ENCODE results near the gene UBXN2A.
"Not testable (repeated sequence)": the region's sequence is repeated elsewhere in the genome, so short reads cannot be mapped to it uniquely, and the experiment has no call there.

UBXN2A gene

DNA sequence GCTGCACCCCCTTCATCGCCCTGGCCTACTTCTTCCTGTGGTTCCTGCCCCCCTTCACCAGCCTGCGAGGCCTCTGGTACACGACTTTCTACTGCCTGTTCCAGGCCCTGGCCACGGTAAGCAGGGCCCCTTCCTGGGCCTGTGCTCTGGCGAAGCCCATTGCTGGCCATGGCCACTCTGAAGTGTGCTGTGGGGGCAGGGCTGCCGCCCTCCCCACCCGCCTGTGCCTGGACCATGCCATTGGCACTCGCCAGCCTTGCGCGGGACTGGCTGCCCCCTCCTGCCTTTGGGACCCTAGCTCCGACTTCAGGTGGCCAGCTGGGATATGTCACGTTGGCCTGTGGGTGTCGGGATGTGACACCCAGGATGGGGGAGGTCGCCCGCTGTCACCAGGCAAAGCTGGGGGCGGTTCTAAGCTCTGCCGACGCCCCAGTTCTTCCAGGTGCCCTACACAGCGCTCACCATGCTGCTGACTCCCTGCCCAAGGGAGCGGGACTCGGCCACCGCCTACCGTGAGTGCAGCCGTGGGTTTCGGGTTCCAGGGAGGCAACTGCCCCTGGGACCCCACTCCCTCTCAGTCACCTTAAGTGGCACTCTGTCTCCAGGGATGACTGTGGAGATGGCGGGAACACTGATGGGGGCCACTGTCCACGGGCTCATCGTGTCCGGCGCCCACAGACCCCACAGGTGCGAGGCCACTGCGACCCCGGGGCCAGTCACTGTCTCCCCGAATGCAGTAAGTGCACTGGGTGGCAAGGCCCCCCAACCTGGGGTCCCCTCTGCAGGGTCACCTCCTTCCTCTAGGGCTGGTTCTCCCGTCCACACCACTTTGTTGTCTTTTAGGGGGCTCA is 76.8 kb downstream of the UBXN2A start:
- no peak overlapping the region for H3K27ac Mint-ChIP-seq
- H3K36me3 Mint-ChIP-seq, result no peaks in the 10 kb centered on the region
- DNase-seq (ENCODE audit: low spot score in 2 of 2), result no peak
- no peak overlapping the region for H3K4me3 Mint-ChIP-seq
- H3K4me1 Mint-ChIP-seq, result no peaks in the 10 kb centered on the region
- no peaks in the 10 kb centered on the region for H3K9me3 Mint-ChIP-seq
- no peak for ATAC-seq

DNA sequence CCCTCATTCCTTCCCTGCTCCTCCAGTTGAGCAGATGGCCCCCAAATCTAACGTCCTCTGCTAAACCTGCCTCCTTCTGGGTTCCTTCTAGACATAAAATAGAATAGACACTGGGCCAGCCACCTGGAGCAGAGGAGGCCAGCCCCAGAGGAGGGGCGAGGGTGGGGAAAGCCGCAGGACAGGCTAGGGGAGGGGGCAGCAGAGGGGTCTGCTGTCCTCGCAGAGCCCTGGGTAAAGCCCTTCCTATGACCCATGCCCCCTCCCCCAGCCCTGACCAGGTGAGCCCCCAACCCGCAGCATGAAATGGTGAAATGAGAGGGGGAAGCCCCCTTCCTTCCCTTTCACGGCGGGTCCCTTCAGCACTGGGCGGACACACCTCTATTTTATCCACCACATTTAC is 77.4 kb downstream of the UBXN2A start:
- H3K9me3 Mint-ChIP-seq, result no peaks in the 10 kb centered on the region
- ATAC-seq (no peak), DNase-seq (ENCODE audit: low spot score in 2 of 2) (no peak)
- H3K4me1 Mint-ChIP-seq, result no peaks in the 10 kb centered on the region
- H3K4me3 Mint-ChIP-seq, result no peak overlapping the region
- no peak overlapping the region for H3K27ac Mint-ChIP-seq
- H3K36me3 Mint-ChIP-seq, result no peaks in the 10 kb centered on the region

DNA sequence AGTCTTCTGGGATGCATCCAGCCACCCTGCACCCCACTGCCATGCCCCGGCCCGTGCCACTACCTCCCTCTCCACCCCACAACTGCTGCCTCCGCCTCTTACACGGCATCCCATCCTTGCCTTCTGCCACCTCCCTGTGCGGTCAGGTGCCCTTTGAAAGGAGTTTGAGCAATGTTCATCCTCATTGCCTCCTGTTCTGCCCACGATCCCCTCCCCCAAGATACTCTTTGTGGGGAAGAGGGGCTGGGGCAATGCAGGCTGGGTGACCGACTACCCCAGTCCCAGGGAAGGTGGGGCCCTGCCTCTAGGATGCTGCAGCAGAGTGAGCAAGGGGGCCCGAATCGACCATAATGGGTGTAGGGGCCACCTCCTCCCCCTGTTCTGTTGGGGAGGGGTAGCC is 78.0 kb downstream of the UBXN2A start:
- Mint-ChIP-seq H3K9me3 (no peaks in the 10 kb centered on the region), H3K4me1 (no peaks in the 10 kb centered on the region), H3K36me3 (no peaks in the 10 kb centered on the region), H3K27ac (no peak overlapping the region), H3K4me3 (no peak overlapping the region)
- ATAC-seq, result no peak
- no peak for DNase-seq (ENCODE audit: low spot score in 2 of 2)

DNA sequence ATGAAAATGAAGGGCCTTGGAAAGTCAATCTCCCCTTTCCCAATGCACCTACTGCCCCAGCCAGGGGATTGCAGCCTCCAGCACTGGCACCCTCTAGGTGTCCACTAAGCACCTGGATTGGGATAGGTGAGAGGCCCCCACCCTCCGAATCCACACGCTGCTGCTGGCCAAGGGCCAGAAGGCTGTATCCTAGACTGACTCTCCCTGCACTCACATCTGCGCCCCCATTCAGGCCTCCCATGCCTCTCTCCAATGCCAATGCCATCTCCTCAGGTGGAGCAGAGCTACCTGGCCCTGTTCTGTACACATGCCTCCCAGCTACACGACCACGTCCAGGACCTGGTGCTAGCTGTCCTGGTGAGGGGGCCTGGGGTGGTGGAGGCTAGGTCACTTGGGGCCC is 79.5 kb downstream of the UBXN2A start:
- H3K4me3 Mint-ChIP-seq, result no peak overlapping the region
- peaks cover 5% of the 10 kb centered on the region for H3K4me1 Mint-ChIP-seq
- no peak for DNase-seq (ENCODE audit: low spot score in 2 of 2)
- H3K9me3 Mint-ChIP-seq, result no peaks in the 10 kb centered on the region
- no peak for ATAC-seq
- H3K36me3 Mint-ChIP-seq, result peaks cover 2% of the 10 kb centered on the region
- no peak overlapping the region for H3K27ac Mint-ChIP-seq

DNA sequence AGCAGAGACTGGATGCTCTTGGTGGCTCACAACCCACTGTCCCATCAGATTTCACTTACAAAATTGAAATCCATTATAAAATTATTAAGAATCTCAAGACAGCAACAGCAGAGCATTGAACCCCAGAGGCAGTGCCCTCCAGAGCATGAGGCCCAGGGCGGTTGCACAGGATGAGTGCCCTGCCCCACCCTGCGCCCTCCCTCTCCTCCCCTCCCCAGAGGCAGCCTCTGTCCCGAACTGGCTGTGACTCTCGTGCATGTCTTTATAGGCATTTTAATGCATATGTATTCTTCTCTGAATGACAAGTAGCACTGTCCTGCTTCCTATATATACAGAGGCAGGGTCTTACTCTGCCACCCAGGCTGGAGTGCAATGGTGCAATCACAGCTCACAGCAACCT is 80.0 kb downstream of the UBXN2A start:
- H3K27ac Mint-ChIP-seq, result no peak overlapping the region
- peaks cover 9% of the 10 kb centered on the region for H3K4me1 Mint-ChIP-seq
- H3K36me3 Mint-ChIP-seq, result peaks cover 7% of the 10 kb centered on the region
- no peaks in the 10 kb centered on the region for H3K9me3 Mint-ChIP-seq
- DNase-seq (ENCODE audit: low spot score in 2 of 2) (no peak), ATAC-seq (no peak)
- H3K4me3 Mint-ChIP-seq, result no peak overlapping the region

DNA sequence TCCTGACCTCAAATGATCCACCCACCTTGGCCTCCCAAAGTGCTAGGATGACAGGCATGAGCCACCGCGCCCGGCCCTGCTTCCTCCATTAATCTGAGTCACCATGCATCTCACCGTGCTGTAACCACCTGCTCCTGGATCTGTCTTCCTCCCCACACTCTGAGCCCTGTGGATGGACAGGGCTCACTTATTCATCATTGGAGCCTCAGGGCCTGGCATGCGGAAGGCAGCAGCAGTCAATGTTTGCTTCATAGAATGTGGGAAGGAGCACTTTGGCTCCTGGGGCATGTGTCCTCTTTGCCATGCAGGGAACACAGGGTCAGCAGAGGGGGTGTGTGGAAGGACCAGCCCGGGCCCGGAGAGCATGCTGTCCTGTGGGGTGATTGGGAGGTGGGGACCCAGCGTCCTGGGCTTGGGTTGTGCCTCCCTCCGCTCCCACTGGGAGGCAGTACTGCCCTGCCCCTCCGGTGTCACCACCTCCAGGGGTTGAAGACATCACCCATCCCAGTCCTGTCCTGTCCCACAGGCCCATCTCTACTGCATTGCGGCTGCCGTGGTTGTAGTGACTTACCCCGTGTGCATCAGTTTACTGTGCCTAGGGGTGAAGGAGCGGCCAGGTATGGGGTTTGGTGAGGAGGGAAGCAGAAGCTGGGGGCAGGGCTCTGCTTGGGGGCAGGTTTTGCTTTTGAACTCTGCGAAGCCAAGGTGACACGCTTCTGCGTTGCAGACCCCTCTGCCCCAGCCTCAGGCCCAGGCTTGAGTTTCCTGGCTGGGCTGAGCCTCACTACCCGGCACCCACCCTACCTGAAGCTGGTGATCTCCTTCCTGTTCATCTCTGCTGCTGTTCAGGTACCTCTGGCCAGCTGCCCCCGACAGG is 81.1 kb downstream of the UBXN2A start:
- no peak for DNase-seq (ENCODE audit: low spot score in 2 of 2)
- peaks cover 8% of the 10 kb centered on the region for H3K36me3 Mint-ChIP-seq
- no peak overlapping the region for H3K27ac Mint-ChIP-seq
- ATAC-seq, result peak; percentile 62
- H3K4me3 Mint-ChIP-seq, result no peak overlapping the region
- H3K9me3 Mint-ChIP-seq, result no peaks in the 10 kb centered on the region
- H3K4me1 Mint-ChIP-seq, result peaks cover 9% of the 10 kb centered on the region

DNA sequence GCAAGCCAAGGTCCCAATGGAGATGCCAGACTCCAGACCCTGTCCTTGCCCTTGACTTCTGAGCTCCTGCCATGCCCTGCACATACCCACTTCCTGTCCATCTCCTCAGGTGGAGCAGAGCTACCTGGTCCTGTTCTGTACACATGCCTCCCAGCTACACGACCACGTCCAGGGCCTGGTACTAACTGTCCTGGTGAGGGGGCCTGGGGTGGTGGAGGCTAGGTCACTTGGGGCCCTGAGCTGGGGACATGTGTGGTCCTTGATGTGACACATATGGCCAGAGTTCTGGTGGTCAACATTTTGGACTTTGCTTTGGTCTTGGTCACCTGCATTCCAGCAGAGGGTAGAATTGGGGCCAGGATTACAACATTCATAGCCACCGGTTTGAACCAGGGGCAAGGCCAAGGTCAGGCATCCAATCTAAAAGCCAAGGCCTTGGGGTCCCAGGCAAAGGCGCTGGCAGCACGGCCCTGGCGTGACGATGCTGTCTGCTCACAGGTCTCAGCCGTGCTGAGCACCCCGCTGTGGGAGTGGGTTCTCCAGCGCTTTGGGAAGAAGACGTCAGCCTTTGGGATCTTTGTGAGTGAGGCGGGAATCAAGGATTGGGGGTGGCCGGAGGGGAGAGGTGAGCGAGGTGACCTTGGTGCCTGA is 82.2 kb downstream of the UBXN2A start:
- Mint-ChIP-seq H3K4me3 (no peak overlapping the region), H3K27ac (peak overlapping the region; percentile 50), H3K9me3 (no peaks in the 10 kb centered on the region), H3K4me1 (peaks cover 9% of the 10 kb centered on the region), H3K36me3 (peaks cover 17% of the 10 kb centered on the region)
- no peak for ATAC-seq
- DNase-seq (ENCODE audit: low spot score in 2 of 2), result no peak

DNA sequence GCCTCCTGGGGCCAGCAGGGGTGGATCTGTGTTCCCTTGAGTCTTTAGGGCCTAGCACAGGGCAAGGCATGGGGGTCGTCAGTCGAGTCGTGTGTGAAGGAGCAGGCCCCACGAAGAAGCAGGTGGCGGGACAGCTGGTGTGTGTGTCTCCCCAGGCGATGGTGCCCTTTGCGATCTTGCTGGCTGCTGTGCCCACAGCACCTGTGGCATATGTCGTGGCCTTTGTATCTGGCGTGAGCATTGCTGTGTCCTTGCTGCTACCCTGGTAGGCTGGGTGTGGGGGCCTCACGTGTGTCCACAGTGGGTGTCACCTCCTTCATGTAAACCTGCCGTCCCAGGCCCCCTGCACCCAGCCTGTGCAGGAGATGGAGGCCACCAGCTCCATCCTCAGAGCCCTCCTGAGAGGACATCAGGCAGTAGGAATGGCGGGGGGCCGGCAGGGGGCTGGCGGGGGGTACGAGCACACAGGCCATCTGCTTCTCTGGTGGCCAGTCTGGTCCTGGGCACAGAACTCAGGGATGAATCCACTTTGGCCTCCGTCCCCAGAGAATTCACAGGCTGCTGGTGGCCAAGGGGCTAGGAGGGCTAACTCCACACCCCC is 82.8 kb downstream of the UBXN2A start:
- Mint-ChIP-seq H3K27ac (no peak overlapping the region), H3K9me3 (no peaks in the 10 kb centered on the region), H3K4me1 (peaks cover 9% of the 10 kb centered on the region), H3K36me3 (peaks cover 23% of the 10 kb centered on the region), H3K4me3 (no peak overlapping the region)
- ATAC-seq (no peak), DNase-seq (ENCODE audit: low spot score in 2 of 2) (no peak)

DNA sequence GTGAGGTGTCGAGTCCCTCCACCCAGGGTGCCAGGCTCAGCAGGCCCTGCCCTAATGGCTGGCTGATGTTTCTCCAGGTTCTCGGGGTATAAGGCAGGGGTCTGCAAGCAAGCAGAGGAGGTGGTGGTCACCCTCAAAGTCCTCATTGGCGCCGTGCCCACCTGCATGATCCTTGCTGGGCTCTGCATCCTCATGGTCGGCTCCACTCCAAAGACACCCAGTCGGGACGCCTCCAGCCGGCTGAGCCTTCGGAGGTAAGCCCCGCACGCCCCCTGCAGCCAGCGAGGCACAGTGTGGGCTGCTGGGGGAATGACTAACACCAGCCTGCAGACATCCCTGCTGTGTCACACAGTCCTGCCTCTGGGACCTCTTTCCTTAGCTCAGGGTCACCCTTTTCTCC is 83.8 kb downstream of the UBXN2A start:
- no peak overlapping the region for H3K4me3 Mint-ChIP-seq
- DNase-seq (ENCODE audit: low spot score in 2 of 2) (no peak), ATAC-seq (no peak)
- H3K4me1 Mint-ChIP-seq, result peaks cover 9% of the 10 kb centered on the region
- peaks cover 33% of the 10 kb centered on the region for H3K36me3 Mint-ChIP-seq
- H3K27ac Mint-ChIP-seq, result peak overlapping the region; percentile 7
- no peaks in the 10 kb centered on the region for H3K9me3 Mint-ChIP-seq

DNA sequence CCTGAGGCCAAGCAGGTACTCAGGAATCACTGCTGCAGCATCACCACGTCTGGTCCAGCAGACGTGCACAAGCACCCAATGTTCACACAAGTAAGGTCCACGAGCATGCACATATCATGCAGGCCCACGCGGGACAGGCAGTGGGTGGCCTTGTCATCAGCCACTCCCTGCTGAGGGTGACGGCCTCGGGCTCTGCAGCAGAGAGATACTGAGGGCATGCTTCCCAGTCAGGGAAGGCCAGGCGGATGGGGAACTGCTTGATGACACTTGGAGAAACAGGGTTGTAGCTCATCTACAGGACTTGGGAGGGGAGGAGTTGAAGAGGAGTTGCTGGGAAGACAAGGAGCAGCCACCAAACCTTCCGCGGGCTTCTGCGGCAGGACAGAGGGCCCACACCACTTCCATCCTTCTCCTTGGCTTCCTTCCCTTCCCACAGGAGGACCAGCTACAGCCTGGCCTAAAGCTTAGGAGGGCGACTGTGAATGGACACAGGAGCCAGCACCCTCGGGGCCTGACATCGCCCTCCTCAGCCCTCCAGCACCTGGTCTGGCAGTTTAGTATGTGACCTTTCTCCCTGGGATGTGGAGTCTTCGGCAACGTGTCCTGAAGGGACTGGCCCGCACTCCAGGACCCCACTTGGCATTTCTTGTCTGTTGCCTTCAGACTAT is 84.9 kb downstream of the UBXN2A start:
- Mint-ChIP-seq H3K36me3 (peaks cover 44% of the 10 kb centered on the region), H3K4me1 (peaks cover 9% of the 10 kb centered on the region), H3K4me3 (no peak overlapping the region), H3K27ac (peak overlapping the region; percentile 7), H3K9me3 (no peaks in the 10 kb centered on the region)
- ATAC-seq, result no peak
- no peak for DNase-seq (ENCODE audit: low spot score in 2 of 2)

DNA sequence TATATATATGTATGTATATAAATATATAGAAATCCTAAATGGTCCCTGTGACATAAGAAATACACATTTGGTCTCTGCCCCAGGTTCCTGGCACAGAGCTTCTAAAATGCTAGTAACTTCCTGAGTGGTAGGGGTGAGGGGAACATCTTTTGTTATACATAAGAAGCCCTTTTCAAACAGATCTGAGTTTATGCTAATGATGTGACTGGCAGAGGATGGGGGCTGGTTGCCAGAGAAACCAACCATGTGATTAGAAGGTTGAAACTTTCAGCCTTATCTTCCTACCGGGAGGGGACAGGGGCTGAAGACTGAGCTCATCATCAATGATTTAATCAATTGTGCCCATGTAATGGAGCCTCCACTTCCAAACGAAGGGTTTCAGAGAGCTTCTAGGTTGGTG is 86.0 kb downstream of the UBXN2A start:
- no peaks in the 10 kb centered on the region for H3K9me3 Mint-ChIP-seq
- ATAC-seq (no peak), DNase-seq (ENCODE audit: low spot score in 2 of 2) (no peak)
- H3K27ac Mint-ChIP-seq, result no peak overlapping the region
- no peak overlapping the region for H3K4me3 Mint-ChIP-seq
- H3K36me3 Mint-ChIP-seq, result peaks cover 55% of the 10 kb centered on the region
- H3K4me1 Mint-ChIP-seq, result peaks cover 9% of the 10 kb centered on the region

DNA sequence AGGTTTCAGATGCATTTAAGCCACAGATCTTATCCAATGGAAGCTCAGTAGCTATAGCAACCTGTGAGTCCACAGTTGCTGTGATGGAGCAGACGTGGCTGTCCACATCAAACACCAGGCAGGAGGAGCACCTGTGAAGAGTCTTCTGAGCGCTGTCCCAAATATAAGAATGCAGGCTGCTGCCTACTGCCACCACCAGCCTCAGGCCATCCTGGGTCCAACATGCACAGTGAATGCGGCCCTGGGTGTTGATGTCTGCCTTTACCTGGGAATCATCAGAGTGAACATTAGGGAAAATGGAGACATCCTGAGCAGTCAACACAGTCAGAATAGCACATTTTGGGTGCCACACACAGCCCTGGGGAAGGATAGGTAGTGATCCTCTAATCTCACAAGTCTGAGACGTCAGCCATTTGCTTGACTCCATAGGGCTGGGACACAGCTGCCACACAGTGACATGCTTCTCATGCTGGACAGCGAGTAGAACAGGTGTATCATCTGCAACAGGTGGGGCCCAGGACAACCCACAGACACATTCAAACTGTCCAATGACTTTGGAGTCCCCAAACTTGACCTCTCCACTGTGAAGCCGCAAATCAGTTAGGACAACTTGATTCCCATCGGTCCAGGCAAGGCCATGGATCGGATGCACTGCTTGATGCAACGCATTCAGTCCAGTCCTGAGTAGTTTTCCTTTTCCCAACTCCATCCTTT is 98.7 kb downstream of the UBXN2A start:
- ATAC-seq, result no peak
- no peak overlapping the region for H3K4me3 Mint-ChIP-seq
- no peak overlapping the region for H3K27ac Mint-ChIP-seq

DNA sequence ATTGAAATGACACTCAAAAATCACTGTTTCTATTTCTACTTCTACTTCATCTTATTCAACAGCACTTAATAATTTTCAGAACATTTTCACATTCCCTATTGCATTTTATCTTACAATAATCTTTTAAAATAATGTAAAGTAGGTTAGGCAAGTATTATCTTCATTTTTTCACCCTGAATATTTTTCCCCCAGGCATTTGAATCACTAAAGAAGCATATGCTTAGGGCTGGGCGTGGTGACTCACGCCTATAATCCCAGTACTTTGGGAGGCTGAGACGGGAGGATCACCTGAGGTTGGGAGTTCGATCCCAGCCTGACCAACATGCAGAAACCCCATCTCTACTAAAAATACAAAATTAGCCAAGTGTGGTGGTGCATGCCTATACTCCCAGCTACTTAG is 100.2 kb downstream of the UBXN2A start:
- Mint-ChIP-seq H3K9me3 (no peaks in the 10 kb centered on the region), H3K36me3 (peaks cover 42% of the 10 kb centered on the region), H3K4me3 (no peak overlapping the region), H3K27ac (no peak overlapping the region), H3K4me1 (peaks cover 19% of the 10 kb centered on the region)
- DNase-seq (ENCODE audit: low spot score in 2 of 2), result no peak
- no peak for ATAC-seq

More for the DNA sequence above, 98.7 kb downstream of the UBXN2A start:
- Mint-ChIP-seq H3K4me1 (peaks cover 18% of the 10 kb centered on the region), H3K9me3 (no peaks in the 10 kb centered on the region), H3K36me3 (peaks cover 42% of the 10 kb centered on the region)
- DNase-seq (ENCODE audit: low spot score in 2 of 2), result no peak

DNA sequence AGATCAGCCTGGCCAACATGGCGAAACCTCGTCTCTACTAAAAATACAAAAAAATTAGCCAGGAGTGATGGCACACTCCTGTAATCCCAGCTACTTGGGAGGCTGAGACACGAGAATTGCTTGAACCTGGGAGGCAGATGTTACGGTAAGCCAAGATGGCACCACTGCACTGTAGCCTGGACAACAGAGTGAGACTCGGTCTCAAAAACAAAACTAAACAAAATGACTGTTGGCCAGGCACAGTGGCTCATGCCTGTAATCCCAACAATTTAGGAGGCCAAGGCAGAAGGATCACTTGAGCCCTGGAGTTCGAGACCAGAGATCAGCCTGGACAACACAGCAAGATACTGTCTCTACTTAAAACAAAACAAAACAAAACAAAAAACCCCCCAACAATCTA is 102.9 kb downstream of the UBXN2A start:
- DNase-seq (ENCODE audit: low spot score in 2 of 2); H3K9me3 Mint-ChIP-seq; H3K4me3 Mint-ChIP-seq; ATAC-seq: not testable (repeated sequence)
- H3K4me1 Mint-ChIP-seq, result peaks cover 33% of the 10 kb centered on the region
- peak overlapping the region; percentile 27 for H3K27ac Mint-ChIP-seq
- H3K36me3 Mint-ChIP-seq, result peaks cover 28% of the 10 kb centered on the region
